CD14-positive monocyte (primary cell): ENCODE data around the gene INKA1. TPM values are rescaled to one million over a fixed set of nuclear protein-coding genes. Genes with fewer than 3 reads are reported as not detected.

Experiments
- DNase-seq, 3 donors: peaks; one replicate each; pipeline ENCODE4 v3.0.0-alpha.2; 2011 to 2022
- H2AFZ ChIP-seq: 2 replicates; pipeline ENCODE4 v1.6.0; 2012; ENCODE audit warnings: mild to moderate bottlenecking, low read depth, low read length, inconsistent platforms; ENCODE audit not compliant: insufficient read depth, poor library complexity, severe bottlenecking
- H3K27ac ChIP-seq, 2 donors: 1 replicate in 1 of 2; 2 replicates in 1 of 2; pipeline ENCODE4 v1.5.1; 2012 to 2013; ENCODE audit warnings: low read length in 2 of 2, control low read depth in 1 of 2, inconsistent platforms in 1 of 2, low read depth in 1 of 2, mild to moderate bottlenecking in 1 of 2
- H3K27me3 ChIP-seq, 2 donors: one replicate each; pipeline versions ENCODE4 v1.6.0 to v1.6.1; 2011 to 2013; ENCODE audit warnings: low read length in 2 of 2; ENCODE audit not compliant: control insufficient read depth in 2 of 2, insufficient read depth in 2 of 2
- H3K36me3 ChIP-seq, 2 donors: replicated peaks in 1 of 2; 1 replicate in 1 of 2; 2 replicates in 1 of 2; pipeline versions ENCODE4 v1.5.1 to v1.6.1; 2012 to 2013; ENCODE audit warnings: low read length in 2 of 2, control low read depth in 1 of 2, inconsistent platforms in 1 of 2, mild to moderate bottlenecking in 1 of 2; ENCODE audit not compliant: insufficient read depth in 2 of 2, control insufficient read depth in 1 of 2
- H3K4me1 ChIP-seq, 2 donors: 1 replicate in 1 of 2; 2 replicates in 1 of 2; pipeline versions ENCODE4 v1.5.1 to v1.6.1; 2012 to 2013; ENCODE audit warnings: low read length in 2 of 2, control low read depth in 1 of 2, inconsistent platforms in 1 of 2, mild to moderate bottlenecking in 1 of 2, moderate library complexity in 1 of 2; ENCODE audit not compliant: insufficient read depth in 2 of 2, control insufficient read depth in 1 of 2
- H3K4me2 ChIP-seq: replicated peaks from 2 replicates; pipeline ENCODE3; 2012; ENCODE audit warnings: low read length, moderate library complexity, mild to moderate bottlenecking; ENCODE audit not compliant: poor library complexity, severe bottlenecking; ENCODE audit errors: extremely low read depth
- H3K4me3 ChIP-seq, 3 experiments: fragments of 200-600 bp in 1 of 3; sonication (generic) in 1 of 3; replicated peaks in 1 of 3; 1 replicate in 2 of 3; 2 replicates in 1 of 3; pipeline ENCODE4 v1.5.1; 2011 to 2013; ENCODE audit warnings: low read length in 3 of 3, mild to moderate bottlenecking in 3 of 3, control low read depth in 2 of 3, low read depth in 2 of 3, inconsistent platforms in 1 of 3, moderate library complexity in 1 of 3
- H3K79me2 ChIP-seq: 2 replicates; pipeline ENCODE4 v1.6.0; 2012; ENCODE audit warnings: mild to moderate bottlenecking, control low read depth, inconsistent platforms, low read length, moderate library complexity; ENCODE audit not compliant: insufficient read depth
- H3K9ac ChIP-seq: 2 replicates; pipeline ENCODE4 v1.6.0; 2017; ENCODE audit warnings: low read length, mild to moderate bottlenecking; ENCODE audit not compliant: insufficient read depth, poor library complexity, severe bottlenecking
- H3K9me3 ChIP-seq, 2 donors: replicated peaks in 1 of 2; 1 replicate in 1 of 2; 2 replicates in 1 of 2; pipeline versions ENCODE4 v1.5.1 to v1.6.1; 2012 to 2013; ENCODE audit warnings: low read length in 2 of 2, control low read depth in 1 of 2; ENCODE audit not compliant: control insufficient read depth in 1 of 2, insufficient read depth in 1 of 2
- H4K20me1 ChIP-seq: 2 replicates; pipeline ENCODE4 v1.6.0; 2012; ENCODE audit warnings: mild to moderate bottlenecking, low read length, control low read depth, moderate library complexity; ENCODE audit not compliant: insufficient read depth
- H3K27ac Mint-ChIP-seq, 7 donors: one replicate each; pipeline ENCODE4 v1.8.0; 2020; ENCODE audit warnings: mild to moderate bottlenecking in 7 of 7, mixed read lengths in 7 of 7, moderate library complexity in 6 of 7, inconsistent platforms in 2 of 7
- H3K27me3 Mint-ChIP-seq, 3 donors: one replicate each; pipeline ENCODE4 v1.8.0; 2021 to 2022; ENCODE audit warnings: low read depth in 3 of 3, mild to moderate bottlenecking in 3 of 3, mixed read lengths in 3 of 3, moderate library complexity in 3 of 3, inconsistent platforms in 1 of 3
- H3K36me3 Mint-ChIP-seq, 2 donors: one replicate each; pipeline ENCODE4 v1.8.0; 2020; ENCODE audit warnings: mixed read lengths in 2 of 2, inconsistent platforms in 1 of 2, mild to moderate bottlenecking in 1 of 2
- H3K4me1 Mint-ChIP-seq: one replicate; pipeline ENCODE4 v1.8.0; 2020; ENCODE audit warnings: mild to moderate bottlenecking, mixed read lengths
- H3K4me3 Mint-ChIP-seq, 2 donors: one replicate each; pipeline ENCODE4 v1.8.0; 2020; ENCODE audit warnings: mild to moderate bottlenecking in 2 of 2, mixed read lengths in 2 of 2, moderate library complexity in 1 of 2
- H3K9me3 Mint-ChIP-seq, 7 donors: one replicate each; pipeline ENCODE4 v1.8.0; 2020 to 2022; ENCODE audit warnings: mixed read lengths in 7 of 7, mild to moderate bottlenecking in 6 of 7, moderate library complexity in 6 of 7, inconsistent platforms in 2 of 7
- WGBS: methylation state at CpG from one replicate; pipeline ENCODE4 v1.1.5; 2013; ENCODE audit warnings: missing lambda C conversion rate; ENCODE audit not compliant: insufficient coverage; 5-methylcytosine and 5-hydroxymethylcytosine counted together
- intact Hi-C, 2 donors: fragments of 100-400 bp; cut with micrococcal nuclease; formaldehyde crosslinking; loops; one replicate each; pipeline versions ENCODE4 v1.15.0 to v1.15.1; 2023
- polyA plus RNA-seq, 3 donors: library from polyadenylated mRNA; depleted of rRNA in 1 of 3; unstranded in 2 of 3; stranded (reverse) in 1 of 3; fragments of 300-500 nt in 2 of 3; fragments of >200 nt in 1 of 3; fragmentation: Illumina TruSeq in 2 of 3; gene quantifications; 1 replicate in 2 of 3; 2 replicates in 1 of 3; pipeline ENCODE4 v1.2.3, GENCODE V29; 2012 to 2021
- TF ChIP-seq, protein P1 (sequence below): fragments of 200-600 bp; IDR thresholded peaks from one replicate; pipeline ENCODE4 v1.8.0; 2022; ENCODE audit warnings: antibody characterized with exemption, mild to moderate bottlenecking

Gene INKA1
- polyA plus RNA-seq, 3 donors: 0.43 to 1.3 (median 1.3) TPM

DNA sequence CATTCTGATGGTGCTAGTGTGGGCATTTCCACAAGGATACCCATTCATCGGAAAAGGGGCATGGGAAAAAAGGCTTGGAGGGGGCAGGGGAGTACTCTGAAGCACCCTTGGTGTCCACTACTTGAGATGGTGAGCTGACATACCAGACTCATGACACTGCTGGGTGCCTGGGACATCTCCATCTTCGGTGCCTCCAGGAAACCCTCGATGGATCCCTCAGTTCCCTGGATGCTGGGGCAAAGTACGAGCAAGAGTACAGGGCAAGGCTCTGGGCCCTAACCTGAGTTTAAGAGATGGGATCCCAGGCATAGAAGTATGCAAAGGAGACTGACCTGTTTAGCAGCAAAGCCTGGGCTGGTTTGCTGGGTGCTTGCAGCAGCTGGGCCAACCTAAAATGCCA, 11.5 kb upstream of the INKA1 start:
- Histone ChIP-seq H3K9ac (no peak overlapping the region), H3K9me3 (no peaks in the 10 kb centered on the region), H3K4me1 (peaks cover 8% of the 10 kb centered on the region in 2 donors), H3K4me2 (no peak overlapping the region), H3K79me2 (no peaks in the 10 kb centered on the region), H3K36me3 (no peaks in the 10 kb centered on the region), H2AFZ (no peak overlapping the region), H3K4me3 (no peak overlapping the region), H3K27me3 (no peaks in the 10 kb centered on the region), H4K20me1 (no peaks in the 10 kb centered on the region), H3K27ac (no peak overlapping the region)
- no peak for DNase-seq
- no peak overlapping the region for H3K4me3 Mint-ChIP-seq
- TF ChIP-seq, protein P1, sequence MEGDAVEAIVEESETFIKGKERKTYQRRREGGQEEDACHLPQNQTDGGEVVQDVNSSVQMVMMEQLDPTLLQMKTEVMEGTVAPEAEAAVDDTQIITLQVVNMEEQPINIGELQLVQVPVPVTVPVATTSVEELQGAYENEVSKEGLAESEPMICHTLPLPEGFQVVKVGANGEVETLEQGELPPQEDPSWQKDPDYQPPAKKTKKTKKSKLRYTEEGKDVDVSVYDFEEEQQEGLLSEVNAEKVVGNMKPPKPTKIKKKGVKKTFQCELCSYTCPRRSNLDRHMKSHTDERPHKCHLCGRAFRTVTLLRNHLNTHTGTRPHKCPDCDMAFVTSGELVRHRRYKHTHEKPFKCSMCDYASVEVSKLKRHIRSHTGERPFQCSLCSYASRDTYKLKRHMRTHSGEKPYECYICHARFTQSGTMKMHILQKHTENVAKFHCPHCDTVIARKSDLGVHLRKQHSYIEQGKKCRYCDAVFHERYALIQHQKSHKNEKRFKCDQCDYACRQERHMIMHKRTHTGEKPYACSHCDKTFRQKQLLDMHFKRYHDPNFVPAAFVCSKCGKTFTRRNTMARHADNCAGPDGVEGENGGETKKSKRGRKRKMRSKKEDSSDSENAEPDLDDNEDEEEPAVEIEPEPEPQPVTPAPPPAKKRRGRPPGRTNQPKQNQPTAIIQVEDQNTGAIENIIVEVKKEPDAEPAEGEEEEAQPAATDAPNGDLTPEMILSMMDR: no peak
- H3K27me3 Mint-ChIP-seq: peaks cover 0 to 6% (median 4%) of the 10 kb centered on the region in 3 donors
- 93% methylated on average over 3 of the region's 4 CpGs for WGBS
- peaks cover 0 to 2% (median 0%) of the 10 kb centered on the region in 7 donors for H3K9me3 Mint-ChIP-seq
- intact Hi-C loops: no loop called here
- peaks cover 13% of the 10 kb centered on the region for H3K4me1 Mint-ChIP-seq
- no peak overlapping the region for H3K27ac Mint-ChIP-seq
- no peaks in the 10 kb centered on the region for H3K36me3 Mint-ChIP-seq

DNA sequence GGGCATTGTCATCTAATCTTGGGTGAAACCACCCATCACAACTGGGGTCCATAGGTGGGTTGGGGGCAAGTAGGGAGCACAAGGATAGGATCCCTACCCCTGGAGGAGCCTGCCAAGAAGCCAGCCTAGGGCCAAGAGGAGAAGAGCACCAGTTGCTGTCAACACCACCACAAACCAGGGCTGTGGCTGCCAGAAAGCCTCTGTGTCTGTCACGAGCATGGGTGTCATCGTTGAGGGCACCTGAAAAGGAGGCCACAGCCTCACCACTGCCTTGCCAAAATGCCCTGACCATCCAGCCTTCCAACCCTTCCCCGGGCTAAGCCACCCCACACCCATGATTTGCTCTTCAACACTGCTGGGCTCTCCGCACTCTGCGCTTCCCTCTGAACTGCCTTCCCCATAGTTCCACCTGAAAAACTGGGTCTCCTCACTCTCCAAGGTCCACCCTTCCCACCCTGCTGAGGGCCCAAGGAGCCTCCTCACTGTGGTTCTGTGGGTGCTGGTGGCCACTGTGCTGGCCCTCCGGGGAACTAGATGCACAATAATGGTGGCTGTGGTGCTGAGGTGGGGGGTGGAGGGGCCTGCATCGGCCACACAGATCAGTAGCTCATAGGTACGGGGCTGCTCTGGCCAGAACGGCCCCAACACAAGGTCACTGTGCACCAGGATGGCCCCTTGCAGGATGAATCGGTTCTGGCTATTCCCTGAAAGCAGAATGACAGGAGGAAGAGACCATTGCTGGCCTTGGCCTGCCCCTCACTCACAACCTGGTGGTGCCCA, 10.5 kb upstream of the INKA1 start:
- Histone ChIP-seq H3K27ac (no peak overlapping the region), H3K4me3 (no peak overlapping the region), H3K4me2 (no peak overlapping the region), H3K4me1 (no peaks in the 10 kb centered on the region), H3K9ac (no peak overlapping the region), H3K79me2 (no peaks in the 10 kb centered on the region), H3K36me3 (no peaks in the 10 kb centered on the region), H4K20me1 (no peaks in the 10 kb centered on the region), H3K27me3 (no peaks in the 10 kb centered on the region), H2AFZ (no peak overlapping the region), H3K9me3 (no peaks in the 10 kb centered on the region)
- H3K4me3 Mint-ChIP-seq: no peak overlapping the region
- peaks cover 0 to 4% (median 4%) of the 10 kb centered on the region in 3 donors for H3K27me3 Mint-ChIP-seq
- peak overlapping the region in 1 of 7 donors; percentile 18 for H3K27ac Mint-ChIP-seq
- peaks cover 10% of the 10 kb centered on the region for H3K4me1 Mint-ChIP-seq
- no peaks in the 10 kb centered on the region for H3K36me3 Mint-ChIP-seq
- no peak for DNase-seq
- intact Hi-C loops: no loop called here
- WGBS: 94% methylated on average over 10 of the region's 10 CpGs
- TF ChIP-seq, protein P1: no peak
- H3K9me3 Mint-ChIP-seq: peaks cover 0 to 4% (median 0%) of the 10 kb centered on the region in 7 donors
